ENCODE measurements around the gene KIDINS220.
"Not testable (repeated sequence)": the region's sequence is repeated elsewhere in the genome, so short reads cannot be mapped to it uniquely, and the experiment has no call there.

The KIDINS220 gene

DNA sequence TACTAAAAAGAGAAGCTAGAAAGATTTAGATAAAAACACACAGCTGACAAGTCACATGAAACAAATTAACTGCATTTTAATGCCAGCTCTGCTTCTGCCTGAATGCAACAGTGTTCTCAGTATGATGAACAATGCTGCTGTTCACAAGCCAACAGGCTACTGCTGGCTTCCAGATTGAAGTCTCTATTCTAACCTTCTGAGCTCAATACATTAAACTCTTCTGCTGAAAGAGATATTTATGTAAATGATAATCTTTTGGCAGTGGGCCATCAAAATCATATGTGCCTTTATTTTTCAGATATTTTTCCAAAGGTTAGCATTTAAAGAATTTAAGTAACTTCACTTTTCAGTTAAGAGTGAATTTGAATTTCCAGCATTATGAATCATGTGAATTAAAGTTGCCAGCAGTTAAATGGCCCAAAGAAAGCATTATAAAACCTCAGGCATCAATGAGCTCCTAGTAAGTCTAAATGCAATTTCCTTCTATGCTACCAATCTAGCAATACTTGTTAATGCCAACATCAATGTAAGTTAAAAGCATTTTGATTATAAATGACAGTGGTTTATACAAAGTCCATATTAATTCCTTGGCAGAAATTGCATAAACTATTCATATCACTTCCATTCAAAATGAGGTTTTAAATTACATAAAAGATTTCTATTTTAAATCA is 83.2 kb downstream of the KIDINS220 start:
- DNase-seq, result peak in 37 of 56 donors; percentile 1 to 80 (median 38)

DNA sequence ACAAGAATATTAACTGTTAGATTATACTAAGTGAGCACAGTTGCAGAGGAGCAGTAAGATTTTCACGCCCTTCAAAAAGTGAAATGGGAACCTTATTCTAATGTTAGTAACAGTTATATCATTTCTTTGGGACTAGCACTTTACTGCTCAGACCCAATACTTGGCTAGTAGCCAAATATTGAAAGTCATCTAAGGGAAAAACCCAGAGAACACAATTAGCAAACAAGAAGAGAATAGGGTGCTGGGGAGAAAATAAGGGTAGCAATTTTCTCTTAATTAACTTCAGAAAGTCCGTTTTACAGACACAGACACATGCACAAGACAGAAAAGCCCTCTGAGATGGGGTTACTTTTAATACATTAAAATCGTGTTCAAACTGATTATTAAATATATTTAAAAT is 83.8 kb downstream of the KIDINS220 start:
- peak in 1 of 56 donors; percentile 11 for DNase-seq

DNA sequence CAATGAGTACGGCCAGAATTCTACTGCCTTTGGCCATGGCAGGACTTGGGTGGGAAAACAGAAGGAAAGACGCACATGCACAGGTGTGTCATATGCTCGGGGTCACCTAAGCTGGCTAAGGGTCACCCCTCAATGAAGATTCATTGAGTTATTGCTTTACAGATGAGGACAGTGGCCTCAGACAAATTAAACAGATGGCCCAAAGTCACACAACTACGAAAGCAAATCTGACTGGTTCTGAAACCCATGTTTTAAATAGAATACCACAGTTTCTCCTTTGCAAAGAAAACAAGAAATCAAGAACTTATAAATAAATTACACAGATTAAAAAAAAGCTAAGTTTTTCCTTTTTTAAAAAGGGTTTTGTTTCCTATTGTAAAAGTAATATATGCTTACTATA is 85.0 kb downstream of the KIDINS220 start:
- DNase-seq, result no peak

DNA sequence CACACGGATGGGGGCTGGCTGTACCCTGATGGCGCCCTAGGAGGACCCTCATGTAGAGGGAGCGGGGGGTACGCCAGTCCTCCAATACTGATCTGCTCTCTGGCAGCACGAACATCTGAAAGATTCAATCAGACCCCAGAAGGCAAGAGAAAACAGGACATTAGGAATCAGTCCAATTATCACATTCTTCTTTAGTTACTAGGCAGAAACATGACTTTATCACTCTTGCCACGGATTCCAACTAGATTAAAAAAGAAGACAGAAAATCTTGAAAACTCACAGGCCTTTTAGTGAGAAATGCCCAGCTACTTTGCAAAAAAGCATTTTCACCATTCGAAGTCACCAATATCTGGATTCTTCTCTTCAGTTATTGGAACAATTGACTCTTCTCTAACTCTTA is 87.2 kb downstream of the KIDINS220 start:
- no peak for DNase-seq

DNA sequence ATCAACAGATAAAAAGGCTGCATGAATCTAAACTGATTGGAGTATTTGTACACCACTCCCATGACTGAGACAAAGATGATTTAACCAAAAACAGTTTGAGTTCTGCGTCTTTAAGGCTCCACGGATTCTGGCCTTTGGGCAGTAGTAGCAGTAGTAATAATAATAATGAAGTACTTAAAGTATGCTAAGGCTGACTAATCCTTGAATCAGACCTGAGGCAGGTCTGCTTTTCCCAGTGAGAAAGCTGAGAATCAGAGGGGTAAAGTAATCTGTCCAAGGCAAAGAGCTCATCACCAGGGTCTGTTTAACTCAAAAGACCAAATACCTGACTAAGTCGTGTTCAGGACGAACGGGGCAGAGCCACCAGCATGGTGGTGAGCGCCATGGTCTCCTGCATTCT is 94.2 kb downstream of the KIDINS220 start:
- no peak for DNase-seq

DNA sequence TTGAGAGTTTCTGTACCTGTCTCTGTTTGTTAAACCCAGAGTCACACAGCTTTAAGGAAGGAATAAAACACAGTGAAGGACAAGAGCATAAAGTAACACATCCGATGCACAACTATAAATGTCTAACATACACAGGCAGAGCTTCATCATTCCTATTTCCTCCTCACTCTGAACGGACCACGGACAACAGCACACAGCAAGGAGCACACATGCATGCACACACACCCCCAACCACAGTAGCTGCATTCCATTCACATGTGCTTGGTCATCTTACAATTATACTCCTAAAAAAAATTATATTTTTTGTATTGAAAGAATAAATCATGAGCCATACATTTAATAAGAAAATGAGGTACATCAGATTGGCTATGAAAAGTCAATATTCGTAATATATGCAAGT is 97.3 kb downstream of the KIDINS220 start:
- no peak for DNase-seq

DNA sequence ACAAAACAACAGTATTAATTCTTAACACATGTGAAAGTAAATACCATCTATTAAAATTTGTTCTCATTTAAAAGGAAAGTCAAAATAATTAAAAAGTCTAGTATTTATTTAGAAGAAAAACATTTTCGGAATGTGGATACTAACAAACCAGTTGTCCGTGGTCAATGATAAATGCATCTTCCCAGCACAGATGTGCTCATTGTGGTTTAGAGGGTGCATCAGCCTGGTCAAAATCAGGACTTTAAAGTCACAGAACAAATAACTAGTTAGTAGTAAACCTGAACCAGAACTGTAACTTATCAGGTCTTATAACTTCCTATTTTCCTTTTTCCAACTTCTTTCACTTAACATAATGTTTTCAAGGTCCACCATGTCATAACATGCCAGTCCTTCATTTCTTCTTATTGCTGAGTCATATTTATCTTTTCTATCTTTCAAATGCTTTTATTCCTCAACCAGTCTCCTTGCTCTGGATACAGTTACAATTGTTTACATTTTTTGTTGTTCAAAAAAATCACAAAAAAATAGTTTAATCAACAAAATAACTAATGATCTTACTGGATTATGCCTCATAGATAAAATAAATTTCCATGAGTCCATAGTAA is 99.7 kb downstream of the KIDINS220 start:
- DNase-seq, result no peak

DNA sequence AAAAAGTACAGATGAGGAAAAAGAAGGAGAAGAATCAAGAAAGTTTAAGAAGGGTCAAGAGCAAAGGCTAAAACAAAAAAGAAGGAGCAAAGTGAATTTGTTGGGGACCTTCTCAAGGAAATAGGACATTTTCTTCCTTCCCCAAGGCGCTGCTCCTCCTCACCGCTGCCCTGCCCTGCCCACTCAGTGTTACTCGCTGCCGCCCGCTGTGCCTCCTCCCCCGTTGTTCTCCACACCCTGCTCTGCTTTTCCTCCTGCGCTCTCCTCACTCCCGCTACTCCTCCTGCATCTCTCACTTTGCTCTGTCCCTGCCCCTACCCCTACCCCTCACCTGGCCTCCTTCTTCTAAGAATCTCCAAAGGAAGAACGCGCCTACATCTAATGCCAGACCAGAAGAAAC is 104.8 kb downstream of the KIDINS220 start:
- no peak for DNase-seq

DNA sequence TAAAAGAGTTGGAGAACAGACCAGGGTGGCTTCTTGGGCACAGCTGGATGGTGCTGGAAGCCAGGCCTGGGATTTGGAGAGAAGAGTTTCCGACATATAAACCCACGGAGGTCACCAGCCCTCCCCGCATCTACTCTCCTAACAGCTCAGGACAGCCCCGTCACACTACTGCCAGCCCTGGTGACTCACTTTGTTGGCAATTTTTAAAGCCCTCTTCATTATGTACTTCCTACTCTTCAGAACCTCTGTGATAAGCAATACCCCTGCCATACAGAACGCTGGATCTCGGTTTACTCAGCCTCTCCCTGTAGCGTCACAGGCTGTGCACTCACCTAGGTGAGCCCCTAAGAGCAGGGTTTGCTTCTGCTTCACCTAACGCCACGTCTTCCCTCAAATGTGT is 107.5 kb downstream of the KIDINS220 start:
- no peak for DNase-seq

DNA sequence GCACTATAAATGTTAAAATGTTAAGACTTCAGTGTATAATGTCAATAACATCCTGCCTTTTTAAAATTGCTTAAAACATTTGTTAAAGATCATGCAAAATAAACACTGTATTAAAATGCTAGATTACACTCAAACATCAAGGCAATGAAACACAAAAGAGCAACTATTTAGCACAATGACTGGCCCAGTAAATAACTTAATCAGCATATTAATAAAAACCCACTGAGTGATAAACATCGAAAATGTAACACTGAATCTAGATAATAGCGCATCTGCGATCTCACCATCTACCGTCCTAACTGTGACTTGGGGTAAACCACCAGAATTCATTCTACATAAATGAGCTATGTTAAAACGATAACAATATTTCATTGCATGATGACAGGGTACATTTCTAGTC is 108.3 kb downstream of the KIDINS220 start:
- DNase-seq, result not testable (repeated sequence)

DNA sequence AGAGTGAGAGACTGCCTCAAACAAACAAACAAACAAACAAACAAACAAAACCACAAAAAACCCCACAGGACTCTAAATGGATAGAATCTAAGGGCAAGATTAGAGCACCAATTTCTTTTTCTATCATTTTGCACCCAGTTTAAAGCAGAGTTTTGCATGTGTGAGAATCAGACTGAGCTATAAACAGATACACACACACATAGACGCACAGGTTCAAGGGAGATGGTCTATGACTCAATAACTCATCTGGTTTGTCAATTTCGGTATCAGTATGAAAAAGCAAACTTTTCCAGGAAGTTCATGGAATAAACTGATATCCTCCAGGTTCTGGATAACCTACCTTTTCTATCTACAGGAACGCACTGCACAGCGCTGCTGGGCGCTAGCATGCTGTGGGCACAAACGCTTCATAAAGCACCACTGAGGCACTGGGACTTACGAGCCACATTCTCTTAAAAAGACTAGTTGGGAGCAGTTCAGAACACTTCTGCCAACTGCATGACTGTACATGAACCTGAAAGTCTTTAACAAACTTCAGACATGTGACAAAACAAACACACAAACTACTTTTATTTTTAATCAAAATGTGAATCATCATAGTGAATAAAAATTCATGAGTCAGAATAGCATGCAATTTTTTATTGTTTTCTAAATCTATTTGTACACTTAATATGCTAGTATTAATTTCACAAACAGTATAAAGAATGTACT is 109.0 kb downstream of the KIDINS220 start:
- no peak for DNase-seq

DNA sequence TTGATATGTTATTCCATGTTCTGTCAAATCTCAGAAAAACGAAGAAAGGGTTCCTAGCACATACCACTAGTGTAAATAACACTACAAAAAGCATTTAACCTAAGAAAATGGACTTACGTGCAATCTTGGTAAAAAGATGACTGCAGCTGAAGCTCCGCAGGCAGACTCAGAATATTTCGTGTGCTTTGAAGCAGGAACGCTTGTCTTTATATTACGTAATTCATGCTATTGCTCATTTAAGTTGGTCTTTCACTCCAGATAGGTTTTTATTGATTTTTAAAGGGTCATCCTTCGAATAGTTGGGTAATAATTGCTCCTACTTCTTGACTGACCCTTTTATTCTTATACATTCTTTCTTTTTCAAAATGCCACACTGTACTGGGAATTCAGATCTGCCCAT is 111.6 kb downstream of the KIDINS220 start:
- no peak for DNase-seq

DNA sequence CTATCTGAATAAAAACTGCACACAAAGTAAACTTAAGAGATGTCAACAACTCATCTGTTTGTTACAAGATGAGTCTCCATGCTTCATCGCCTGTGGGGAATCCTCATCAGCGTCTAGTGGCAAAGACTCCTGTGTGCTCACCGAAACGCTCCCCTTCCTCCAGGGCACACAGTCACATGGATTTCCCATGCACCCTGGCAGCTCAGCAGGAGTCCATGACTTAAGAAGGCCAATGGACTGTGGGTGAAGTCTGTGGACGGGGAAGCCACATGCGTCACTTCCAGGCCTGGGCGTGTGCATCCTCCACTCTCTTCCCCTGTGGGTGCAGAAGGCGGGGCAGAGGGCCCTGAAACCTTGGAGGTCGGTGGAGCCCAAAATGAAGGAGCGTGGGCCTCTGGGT is 114.4 kb downstream of the KIDINS220 start:
- no peak for DNase-seq

DNA sequence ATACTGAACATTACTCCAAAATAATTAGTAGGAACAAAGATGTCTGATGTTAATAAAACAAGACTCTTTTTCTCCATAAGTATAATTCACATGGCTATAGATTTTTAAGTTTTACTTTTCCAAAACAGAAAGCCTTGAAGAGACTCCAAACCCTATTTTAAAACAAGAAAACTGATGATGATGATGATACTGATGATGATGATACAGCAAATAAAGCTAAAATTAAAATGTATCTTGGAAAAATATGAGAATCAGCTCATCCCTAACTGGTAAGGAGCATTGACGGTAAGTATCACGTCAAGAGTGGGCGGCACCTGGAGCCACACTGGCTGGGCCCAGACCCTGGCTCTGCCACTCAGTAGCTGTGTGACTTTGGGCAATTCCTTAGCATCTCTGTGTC is 116.0 kb downstream of the KIDINS220 start:
- DNase-seq, result no peak

DNA sequence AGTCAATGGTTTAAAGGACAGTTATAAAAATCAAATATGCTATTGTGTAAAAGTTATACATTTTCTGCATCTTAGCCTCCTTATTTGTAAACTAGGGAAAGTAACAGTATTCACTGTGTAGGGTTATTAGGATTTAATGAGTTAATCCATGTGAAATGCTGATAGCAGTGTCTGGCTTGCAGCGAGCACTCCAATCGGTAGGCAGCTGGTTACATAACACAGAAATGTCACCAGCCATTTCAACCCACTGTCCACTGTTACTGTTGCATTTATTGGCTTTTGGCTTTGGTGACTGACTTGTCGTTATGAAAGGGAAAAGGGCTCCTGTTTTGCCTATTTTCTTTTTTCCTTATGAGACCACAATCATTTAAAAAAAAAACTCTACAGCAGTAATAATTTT is 116.7 kb downstream of the KIDINS220 start:
- DNase-seq, result no peak

DNA sequence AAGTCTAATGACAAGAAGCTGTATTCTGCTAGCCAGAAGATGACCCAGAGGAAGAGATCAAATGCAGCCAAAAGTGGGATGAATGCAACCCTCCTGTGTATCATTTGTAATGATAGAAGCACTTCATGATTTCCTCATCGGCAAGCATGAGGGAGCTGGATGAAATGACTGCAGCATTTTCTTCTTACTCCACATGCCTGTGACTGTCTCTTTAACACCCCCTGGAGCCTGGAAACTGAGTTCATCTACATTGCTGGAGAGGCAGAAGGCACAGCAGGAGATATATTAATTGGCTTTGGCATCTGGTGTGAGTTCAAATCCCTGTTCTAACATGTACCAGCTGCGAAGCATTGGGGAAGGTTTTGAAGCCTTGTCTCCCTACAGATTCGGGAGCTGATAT is 117.9 kb downstream of the KIDINS220 start:
- no peak for DNase-seq

DNA sequence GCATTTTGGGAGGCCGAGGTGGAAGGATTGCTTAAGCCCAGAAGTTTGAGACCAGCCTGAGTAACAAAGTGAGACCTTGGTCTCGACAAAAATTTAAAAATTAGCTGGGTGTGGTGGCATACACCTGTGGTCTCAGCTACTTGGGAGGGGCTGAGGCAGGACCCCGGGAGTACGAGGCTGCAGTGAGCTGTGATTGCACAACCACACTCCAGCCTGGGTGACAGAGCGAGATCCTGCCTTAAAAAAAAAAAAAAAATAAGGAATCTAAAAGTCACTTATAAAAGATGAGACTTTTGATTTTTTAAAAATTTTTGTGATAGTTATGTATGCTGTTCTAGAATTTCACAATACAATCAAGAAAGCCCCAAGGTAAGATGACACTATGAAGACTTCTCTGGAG is 122.4 kb downstream of the KIDINS220 start:
- DNase-seq, result no peak

DNA sequence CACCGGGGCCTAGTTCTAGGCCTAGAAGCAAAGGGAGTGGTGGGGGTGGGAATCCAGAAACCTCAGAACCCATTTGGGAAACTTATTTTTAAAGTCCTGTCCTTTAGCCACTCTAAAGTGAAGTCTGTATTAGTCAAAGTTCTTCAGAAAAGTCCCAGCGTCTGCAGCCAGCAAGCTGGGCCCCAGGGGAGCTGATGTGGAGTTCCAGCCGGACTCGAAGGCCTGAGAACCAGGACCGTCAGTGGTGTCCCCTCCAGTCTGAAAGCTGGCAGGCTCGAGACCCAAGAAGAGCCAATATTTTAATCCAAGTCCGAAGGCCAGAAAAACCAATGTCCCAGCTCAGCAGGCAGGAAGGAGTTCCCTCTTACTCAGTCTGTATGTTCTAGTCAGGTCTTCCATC is 123.1 kb downstream of the KIDINS220 start:
- no peak for DNase-seq

DNA sequence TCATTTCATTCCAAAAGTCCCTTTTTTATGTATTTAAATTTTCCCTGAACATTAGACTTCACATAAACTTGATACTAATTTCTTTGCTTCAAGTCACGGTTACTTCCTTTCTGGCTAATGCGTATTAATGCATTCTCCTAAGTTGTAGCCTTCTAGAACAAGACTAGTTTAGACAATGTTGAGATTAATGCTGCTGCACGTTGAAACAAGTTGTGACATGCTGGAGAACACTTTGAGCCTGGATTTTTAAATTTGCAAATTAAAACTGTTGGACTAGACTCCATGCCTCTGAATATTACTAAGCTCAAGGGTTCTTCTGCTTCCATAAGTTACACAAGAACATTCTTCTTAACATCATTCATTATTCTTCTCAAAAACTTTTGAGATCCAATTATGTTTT is 126.5 kb downstream of the KIDINS220 start:
- DNase-seq, result no peak

DNA sequence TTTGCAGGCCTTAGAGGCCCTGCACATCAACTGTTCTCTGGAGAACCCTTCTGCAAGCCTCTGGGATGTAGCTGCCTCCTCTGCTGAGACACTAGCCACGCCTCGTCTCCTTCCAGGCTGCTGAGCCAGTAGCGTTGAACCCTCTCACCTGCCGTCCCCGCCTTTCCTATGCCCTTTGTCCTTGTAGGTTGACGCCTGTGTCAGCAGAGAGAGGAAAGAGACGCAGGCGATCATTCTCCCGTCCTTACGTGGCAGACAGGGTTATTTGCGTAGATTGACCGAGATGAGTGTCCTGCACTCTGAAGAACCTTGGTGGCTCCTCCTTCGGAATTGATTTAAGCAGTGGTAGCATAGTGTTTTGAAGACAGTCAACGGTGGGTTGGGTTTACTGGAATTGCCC is 127.8 kb downstream of the KIDINS220 start:
- no peak for DNase-seq

DNA sequence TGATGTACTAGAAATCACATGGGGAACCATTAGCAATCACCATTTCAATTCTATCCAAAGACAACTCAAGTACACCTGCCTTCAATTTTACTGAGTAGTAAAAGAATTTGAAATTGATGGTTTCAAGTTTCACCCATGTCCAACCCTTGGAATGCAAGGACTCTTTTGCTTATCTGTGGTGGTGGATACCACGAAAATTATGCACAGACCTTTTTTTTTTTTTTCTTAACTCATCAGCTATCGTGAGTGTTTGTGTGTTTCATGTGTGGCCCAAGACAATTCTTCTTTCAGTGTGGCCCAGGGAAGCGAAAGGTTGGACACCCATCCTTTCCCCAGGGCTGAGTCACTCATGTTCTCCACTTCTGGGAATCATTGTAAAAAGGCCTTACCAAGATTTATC is 132.5 kb downstream of the KIDINS220 start:
- no peak for DNase-seq

DNA sequence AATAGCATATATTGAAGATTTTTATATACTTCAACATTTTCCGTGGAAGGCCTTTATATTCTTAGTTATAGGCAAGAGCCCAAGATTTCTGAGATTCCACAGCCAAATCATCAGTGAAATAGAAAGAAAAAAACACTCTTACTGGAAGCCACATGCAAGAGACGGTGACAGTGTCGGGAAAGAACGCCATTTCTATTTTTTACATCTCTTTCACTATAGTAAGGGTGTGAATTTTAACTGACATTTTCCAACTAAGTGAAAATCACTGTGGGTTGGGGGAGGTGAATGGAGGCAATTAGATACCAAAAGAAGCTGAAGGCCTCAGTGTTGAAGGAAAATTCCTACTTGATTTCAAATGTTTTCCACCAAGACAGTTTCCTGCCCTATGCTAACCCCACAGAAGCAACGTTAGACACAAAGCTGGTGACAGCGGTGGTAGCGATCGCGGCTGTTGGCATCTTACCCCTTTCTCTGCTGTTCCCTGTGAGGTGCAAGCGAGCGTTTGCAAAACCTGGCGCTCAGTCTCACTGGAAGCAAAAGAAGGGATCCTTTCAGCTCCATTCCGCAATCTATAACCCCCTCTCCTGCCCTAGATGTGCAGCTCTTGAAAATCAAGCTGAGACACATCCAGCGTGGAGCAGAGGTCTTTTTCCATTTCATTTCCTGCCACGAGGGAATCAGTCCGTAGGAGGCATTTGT is 135.6 kb downstream of the KIDINS220 start:
- peak in 1 of 56 donors; percentile 12 for DNase-seq

All from amygdala (tissue), 56 donors.